Hematopoietic multipotent progenitor cell treated with erythropoietin and hydrocortisone succinate and interleukin-3 and kit ligand, for 4 days (in vitro differentiated cells): Measurements from ENCODE around the gene VAMP2.
A peak's percentile ranks its signal among the peaks of the same experiment; 100 is the strongest.

Experiments used
- DNase-seq: peaks from one replicate; pipeline ENCODE4 v3.0.0-alpha.2; 2015

Gene VAMP2

DNA sequence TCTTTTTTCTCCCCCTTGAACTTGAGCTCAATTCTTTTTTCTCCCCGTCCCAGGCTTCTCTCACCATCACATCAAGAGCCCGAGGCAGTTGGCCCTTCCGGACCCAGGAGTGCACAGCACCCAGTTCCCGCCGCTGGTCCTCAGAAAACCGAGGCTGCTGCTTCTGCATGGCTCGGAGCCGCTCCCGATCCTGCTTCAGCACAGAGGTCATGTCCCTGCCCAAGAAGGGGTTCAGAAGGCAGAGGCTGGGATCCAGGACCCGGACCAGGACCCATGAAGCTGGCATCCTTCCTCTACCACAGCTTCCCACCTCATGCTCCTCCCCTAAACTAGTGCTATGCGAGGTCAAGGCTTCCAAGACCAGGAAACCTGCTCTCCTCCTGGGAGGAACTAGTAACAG, 21.0 kb downstream of the VAMP2 start:
- no peak for DNase-seq

GRCh38 chr17:8141045-8141444, 21.7 kb downstream of the VAMP2 start:
- DNase-seq: no peak

DNA sequence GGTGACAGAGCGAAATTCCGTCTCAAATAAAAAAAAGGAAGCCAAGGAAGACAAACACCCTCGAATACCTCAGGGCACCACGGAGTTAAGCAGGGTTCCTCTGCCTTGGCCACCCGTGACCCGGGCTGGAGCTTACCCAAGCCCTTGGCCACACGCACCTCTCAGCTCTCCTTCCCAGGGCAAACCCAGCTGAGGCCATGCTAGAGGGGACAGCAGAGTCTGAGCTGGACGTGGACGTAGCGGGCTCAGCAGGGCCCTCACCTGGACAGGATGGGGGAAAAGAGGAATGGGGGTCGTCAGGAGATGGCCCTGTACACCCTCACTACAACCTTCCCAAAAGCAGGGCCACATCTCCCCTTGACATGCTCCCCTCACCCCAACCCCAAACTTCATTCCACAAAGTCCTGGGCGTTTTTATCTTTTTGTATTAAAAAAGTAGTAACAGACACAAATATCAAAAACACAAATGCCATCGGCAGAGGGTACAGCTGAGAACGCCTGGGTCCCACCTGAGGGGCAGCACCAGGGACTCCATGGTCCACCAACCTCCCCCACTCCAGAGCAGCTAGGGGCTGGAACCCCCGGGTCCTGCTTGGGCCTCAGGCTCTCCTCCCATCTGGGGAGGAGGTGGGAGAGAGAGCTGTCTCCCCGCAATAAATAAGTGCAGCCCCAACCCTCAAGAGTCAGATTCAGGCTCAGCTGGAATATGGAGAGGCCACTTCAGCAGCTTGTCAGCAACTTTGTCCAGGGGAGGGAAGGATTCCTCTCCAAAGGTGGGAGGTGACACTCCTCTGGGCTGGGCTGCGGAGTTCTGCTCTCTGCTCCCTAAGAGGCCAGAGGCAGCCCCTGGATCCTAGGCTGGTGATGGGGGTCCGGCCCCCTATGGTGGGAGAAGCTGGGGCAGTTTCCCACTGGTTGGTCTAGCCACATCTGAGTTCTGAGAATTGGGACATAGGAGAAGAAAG, 22.4 kb downstream of the VAMP2 start:
- no peak for DNase-seq

DNA sequence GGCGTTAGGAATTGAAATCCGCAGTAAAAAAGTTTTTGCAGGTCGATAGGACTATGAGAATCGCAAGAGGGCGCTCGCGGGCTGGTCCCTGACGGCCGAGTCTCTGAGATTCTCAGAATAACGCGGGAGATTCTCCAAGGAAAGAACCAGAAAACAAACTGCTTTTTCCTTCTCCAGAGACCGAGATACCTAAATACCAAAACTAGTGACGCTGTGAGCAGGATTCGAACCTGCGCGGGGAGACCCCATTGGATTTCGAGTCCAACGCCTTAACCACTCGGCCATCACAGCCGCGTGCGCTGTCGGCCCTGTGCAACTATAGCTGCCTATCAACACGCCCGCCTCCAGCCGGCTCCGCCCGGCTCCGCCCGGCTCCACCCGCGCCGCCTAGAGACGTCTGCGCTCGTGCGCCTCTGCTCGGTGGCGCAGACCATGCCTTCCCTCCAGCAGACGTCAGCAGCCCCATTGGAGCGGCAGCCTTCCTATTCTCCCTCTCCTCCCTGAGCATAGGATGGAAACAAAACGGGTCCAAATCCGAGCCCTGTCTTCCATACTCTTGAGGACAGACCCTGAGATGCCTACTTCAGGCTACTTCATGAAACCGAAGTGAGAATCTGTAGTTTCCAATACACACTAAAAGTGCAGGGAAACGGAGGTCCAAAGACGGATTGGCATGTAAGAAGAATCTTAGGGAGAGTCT, 23.9 kb downstream of the VAMP2 start:
- peak; percentile 99 for DNase-seq

- no peak for DNase-seq
Measured at GRCh38 chr17:8138374-8138671, 24.4 kb downstream of the VAMP2 start.

DNA sequence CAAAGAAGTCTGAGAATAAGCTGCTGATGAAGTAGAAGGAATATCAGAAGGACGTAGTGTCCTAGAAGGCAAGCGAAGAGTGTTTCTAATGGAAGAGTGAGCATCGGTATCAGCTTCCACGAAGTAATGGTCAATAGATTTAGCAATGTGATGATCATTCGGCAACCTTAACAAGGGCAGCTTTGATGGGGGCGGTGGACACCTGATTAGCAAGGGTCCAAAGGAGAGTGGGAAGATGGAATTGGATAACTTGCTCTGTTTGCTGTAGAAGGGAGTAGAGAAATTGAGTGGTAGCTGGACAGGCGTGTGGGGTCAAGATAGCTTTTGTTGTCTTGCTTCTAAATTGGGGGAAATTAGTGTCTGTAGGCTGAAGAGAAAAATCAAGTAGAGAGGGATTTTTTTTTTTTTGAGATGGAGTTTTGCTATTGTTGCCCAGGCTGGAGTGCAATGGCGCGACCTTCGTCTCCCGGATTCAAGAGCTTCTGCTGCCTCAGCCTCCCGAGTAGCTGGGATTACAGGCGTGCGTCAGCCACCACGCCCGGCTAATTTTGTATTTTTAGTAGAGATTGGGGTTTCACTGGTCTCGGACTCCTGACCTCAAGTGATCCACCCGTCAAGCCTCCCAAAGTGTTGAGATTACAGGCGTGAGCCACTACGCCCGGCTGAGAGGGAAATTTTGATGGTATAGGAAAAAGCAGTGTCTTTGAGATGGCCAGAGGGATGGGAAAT, 24.9 kb downstream of the VAMP2 start:
- no peak for DNase-seq

DNA sequence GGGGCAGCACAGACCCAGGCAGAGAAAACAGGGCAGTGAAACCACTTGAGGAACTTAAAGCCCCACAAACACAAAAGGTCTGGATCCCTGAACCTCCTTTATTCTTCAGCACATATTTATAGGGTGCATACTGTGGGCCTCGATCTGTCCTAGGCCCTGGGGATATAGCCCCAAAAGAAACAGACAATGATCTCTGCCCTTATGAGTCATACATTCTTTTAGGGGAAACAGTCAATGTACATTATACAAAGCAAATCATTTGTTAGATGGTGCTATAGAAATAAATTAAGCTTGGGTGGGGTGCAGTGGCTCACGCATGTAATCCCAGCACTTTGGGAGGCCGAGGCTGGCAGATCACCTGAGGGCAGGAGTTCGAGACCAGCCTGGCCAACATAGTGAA, 28.8 kb downstream of the VAMP2 start:
- DNase-seq: no peak

DNA sequence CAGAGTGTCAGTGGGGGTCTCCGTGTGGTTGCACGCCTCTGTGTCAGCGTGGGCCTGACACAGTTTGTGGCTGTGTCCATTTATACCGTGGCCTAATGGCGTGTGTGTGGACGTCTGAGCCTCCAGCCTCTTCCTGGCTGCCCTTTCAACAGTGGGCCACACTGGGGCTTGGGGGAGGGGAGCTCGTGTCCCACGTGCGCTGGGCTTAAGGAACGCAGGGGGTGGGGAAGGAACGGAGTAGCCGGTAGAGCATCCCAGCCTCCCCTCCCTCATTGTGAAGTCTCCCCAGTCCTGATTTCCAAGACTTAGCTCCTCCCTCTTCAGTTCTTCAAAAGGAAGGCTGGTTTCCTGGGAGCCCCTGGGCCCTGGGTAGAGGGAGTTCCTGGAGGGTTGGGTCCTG, 29.3 kb downstream of the VAMP2 start:
- no peak for DNase-seq

GRCh38 chr17:8131844-8132441, 30.8 kb downstream of the VAMP2 start:
- no peak for DNase-seq

- DNase-seq: no peak
Measured at GRCh38 chr17:8128125-8128784, 34.5 kb downstream of the VAMP2 start.

GRCh38 chr17:8126491-8127066, 36.2 kb downstream of the VAMP2 start:
- DNase-seq: peak; percentile 70

DNA sequence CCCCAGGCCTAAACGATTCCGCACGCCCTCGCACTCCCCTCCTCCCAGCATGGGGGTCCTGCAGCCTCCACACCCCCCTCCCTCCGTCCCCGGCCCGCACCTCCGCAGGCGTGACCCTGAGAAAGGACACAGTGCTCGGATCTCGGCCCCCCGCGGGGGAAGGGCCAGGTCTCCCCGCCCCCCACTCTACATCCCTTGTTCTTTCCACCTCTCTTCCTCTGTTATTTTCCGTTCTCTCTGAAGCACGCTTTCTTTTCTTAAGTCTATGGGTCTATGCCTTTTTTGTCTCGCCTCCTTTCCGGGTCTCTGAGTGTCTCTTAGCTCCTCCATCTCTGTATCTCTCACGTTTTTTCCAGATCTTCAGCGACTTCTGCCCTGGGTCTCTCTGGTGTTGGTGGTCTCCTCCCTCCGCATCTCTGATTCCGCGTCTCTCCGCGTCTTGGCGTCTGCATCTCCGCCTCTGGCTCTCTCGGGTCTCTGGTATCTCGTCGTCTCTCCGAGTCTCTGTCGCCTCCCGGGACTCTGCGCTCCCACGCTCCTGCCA, 36.7 kb downstream of the VAMP2 start:
- DNase-seq: peak; percentile 41

DNA sequence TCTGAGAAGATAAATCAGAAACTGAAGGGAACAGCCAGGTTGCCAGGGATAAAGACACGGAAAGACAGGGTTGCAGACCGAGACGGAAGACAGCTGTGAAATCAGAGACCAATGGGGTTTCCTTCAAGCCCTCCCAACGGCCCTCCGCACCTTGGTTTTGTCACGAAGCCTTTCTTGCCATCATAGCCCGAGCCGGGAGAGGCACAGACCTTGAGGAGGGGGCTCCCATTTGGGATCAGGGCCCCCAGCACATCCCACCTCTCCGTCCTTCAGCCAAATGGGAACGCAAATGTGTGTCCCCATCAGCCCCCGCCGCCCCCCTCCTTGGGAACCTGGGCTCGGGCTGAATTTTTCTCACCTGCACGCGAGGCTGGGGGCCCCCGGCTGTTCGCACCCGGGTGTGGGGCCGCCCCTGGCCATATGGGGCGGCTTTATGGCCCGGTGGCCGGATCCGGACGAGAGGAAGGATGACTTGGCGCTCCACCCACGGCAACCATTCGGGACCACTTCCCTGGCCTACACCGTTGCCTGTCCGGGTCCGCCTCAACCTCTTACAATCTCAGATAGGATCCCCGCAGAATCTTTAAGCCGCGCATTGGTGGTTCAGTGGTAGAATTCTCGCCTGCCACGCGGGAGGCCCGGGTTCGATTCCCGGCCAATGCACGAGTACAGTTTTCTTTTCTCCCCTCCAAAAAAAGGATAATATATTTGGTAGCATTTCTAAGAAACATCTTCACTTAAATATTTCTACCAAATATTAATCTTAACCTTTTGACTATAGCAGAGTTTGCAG, 37.4 kb downstream of the VAMP2 start:
- peak; percentile 91 for DNase-seq

GRCh38 chr17:8124350-8125153, 38.2 kb downstream of the VAMP2 start:
- peak; percentile 58 for DNase-seq

- no peak for DNase-seq
Measured at GRCh38 chr17:8123695-8124349, 38.9 kb downstream of the VAMP2 start, which contains the start of gene HES7. HES7 (minus strand) TSS chr17:8124106; CDS start chr17:8124084, 22 bp downstream.

DNA sequence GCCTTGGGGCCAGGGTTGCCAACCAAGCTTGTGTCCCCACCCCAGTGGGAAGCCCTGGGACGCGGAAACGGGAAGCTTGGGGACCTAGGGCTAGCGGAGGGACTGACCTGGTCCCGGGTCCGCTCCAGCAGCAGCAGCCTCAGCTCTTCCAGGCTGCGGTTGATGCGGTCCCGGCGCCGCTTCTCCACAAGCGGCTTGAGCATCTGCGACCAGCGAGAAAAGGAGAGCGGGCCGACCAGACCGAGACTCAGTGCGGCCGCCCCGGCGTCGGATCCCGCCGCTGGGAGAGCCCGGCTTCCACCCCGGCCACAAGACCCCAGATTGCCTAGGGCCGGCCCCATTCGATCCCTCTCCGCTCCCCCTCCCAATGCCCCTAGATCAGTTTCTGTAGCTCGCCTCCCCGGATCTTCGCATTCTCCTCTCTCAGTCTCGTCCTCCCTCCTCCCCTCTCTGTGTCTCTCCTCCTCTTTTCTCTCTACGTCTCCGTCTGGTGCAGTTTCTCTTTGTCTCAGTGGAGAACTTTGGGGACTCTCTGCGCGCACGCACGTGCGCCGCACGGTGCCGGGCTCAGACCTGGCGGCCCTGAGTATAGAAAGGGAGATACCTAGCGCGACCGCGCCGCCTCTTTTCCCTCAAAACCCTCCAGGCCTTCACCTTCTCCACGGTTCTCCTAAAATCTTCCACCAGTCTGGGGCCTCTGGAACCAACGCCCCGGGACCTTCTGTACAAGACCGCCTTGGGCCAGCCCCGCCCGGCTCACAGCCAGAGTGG, 39.6 kb downstream of the VAMP2 start:
- DNase-seq: peak; percentile 50

DNA sequence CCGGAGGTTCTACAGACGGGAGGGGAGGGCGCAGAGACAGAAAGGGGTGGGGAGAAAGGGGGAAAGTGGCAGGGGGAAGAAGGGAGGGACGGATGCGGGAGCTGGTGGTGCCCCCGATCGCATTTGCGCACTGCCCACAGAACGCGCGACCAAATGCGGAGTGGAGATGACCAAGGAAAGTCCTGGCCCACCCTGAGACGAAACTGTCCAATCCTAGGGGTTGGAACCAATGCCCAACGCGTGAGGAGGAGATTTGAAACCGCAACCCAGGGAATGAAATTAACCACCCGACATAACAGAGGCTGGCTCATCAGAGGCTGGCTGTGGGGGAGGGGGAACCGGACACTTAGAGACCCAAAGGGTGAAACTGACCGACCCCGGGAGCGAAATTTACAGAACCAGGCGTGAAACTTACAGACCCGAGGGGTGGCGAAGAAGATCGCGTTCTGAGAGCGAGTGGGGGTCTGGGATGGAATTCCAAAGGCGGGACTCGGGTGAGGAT, 40.3 kb downstream of the VAMP2 start:
- peak; percentile 41 for DNase-seq

DNA sequence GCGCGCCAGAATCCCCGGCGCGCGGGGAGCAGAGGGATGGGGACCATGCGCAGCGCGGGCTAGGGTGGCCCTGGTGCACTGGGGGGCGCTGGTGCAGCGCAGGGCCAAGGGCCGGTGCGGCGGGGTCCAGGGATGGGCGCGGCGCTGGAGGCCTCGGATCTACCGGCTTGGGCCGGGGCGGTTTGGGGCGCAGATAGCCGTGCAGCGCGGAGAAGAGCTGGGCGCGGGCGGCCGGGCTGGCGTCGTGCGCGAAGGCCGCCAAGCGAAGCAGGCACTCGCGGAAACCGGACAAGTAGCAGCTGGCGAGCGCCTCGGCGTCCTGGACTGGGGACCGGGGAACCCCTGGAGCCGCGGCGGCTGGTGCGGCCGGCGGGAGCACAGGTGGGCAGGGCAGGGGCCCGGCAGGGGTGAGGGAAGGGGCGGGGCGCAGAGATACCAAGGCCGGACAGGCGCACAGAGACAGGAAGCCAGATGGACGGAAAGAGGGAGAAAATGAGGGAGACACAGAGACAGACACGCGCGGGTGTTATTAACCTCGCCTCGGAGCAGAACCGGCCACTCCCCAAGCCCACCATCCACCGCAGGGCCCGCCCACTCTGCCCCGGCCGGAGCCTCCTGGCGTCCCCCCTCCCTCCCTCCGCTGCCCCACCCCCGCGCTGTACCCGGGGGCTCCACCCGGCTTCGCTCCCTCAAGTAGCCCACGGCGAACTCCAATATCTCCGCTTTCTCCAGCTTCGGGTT, 40.9 kb downstream of the VAMP2 start:
- peak; percentile 87 for DNase-seq
